GM12878 (cell line): ENCODE data around the gene SKAP1. TPM values are rescaled to one million over a fixed set of nuclear protein-coding genes. Genes with fewer than 3 reads are reported as not detected.

Experiments used
- FOS ChIP-seq: IDR thresholded peaks from 3 replicates; pipeline ENCODE4 v1.6.1; 2011; ENCODE audit warnings: borderline replicate concordance; ENCODE audit not compliant: insufficient read length; ENCODE audit errors: extremely low read depth
- SMAD1 ChIP-seq: fragments of 450-650 bp; IDR thresholded peaks from 2 replicates; pipeline ENCODE4 v1.6.1; 2018; ENCODE audit warnings: mild to moderate bottlenecking, low read depth; ENCODE audit not compliant: partially characterized antibody
- USF2 ChIP-seq: IDR thresholded peaks from 2 replicates; pipeline ENCODE4 v1.6.1; 2011; ENCODE audit warnings: low read depth, low read length, improper control_type of control experiment, borderline replicate concordance
- ZNF687 ChIP-seq: fragments of 450-650 bp; IDR thresholded peaks from 2 replicates; pipeline ENCODE4 v1.6.1; 2017; ENCODE audit warnings: mild to moderate bottlenecking, moderate library complexity
- microRNA counts: library from miRNA; unstranded; fragments of <30 nt; microRNA quantifications from one replicate; lab custom pipeline; 2016
- microRNA-seq: library from miRNA; unstranded; fragments of <30 nt; microRNA quantifications from one replicate; pipeline ENCODE4, GENCODE V29; 2018
- polyA plus RNA-seq, 11 experiments: library from polyadenylated mRNA; depleted of rRNA in 4 of 11; unstranded in 6 of 11; stranded (reverse) in 5 of 11; fragments of >200 nt; fragmentation: Nextera tagmentation in 4 of 11; fragmentation: Illumina TruSeq in 1 of 11; extraction: Ambion mirVana in 4 of 11; extraction: Trizol in 1 of 11; gene quantifications; 1 replicate in 1 of 11; 2 replicates in 10 of 11; pipeline versions ENCODE4 v1.2.1 to v1.2.3, GENCODE V29; 2011 to 2016; ENCODE audit warnings: inconsistent platforms in 2 of 11, missing spikeins in 2 of 11, low read depth in 1 of 11
- small RNA-seq: library from RNA; depleted of rRNA; stranded (forward); fragments of <200 nt; gene quantifications from one replicate; pipeline ENCODE3, GENCODE V24; 2014
- total RNA-seq, 4 experiments: library from RNA; depleted of rRNA in 3 of 4; stranded (reverse); fragments of >200 nt in 3 of 4; fragmentation: Illumina TruSeq in 1 of 4; extraction: Trizol in 1 of 4; gene quantifications; 2 replicates each; pipeline versions ENCODE4 v1.2.1 to v1.2.3, GENCODE V29; 2013 to 2021

The SKAP1 gene
- total and polyA plus RNA-seq, 10 of the 15 experiments (the other 5 are each of a cell fraction or from before 2014, with no cell fraction given) = 17.1 to 97.6 (median 35.9) TPM

GRCh38 chr17:48084932-48085331, 345.1 kb downstream of the SKAP1 start (continued):
- TF ChIP-seq ZNF687 = no peak
- TF ChIP-seq SMAD1 = no peak
- no peak for TF ChIP-seq USF2
- TF ChIP-seq FOS = no peak

MicroRNAs encoded within 50 kb of the gene (microRNA counts, 767-probe panel; counts per million panel counts)
- microRNA hsa-miR-1203 (lab: Ali Mortazavi, UCI) = 55.3 counts per million

Small RNA genes within 50 kb of the gene (microRNA-seq; reads per million reads assigned to microRNA genes)
- not detected for gene MIR1203

Small RNA genes within 50 kb of the gene (small RNA-seq; reads per million reads assigned to genes)
- gene MIR1203 = not detected
- gene RF00012 = not detected
- not detected for gene RF00019
- gene RNU6-1152P = not detected
- gene RNU6-1201P = 0.16 reads per million

Other genes with a start within 250 kb of the SKAP1 start
Only the 7 nearest of the 9 such genes appear.
- not detected in 2 replicates for gene HOXB1, start 100.8 kb upstream of the SKAP1 start, total RNA-seq (2014; rRNA removed)
- not detected in 2 replicates for gene HOXB1, start 100.8 kb upstream of the SKAP1 start, total RNA-seq (2014; rRNA removed; fragmentation: Illumina TruSeq; extraction: Trizol)
- not detected in 2 replicates for gene HOXB1, start 100.8 kb upstream of the SKAP1 start, total RNA-seq (2021)
- not detected in 2 replicates for gene HOXB1, start 100.8 kb upstream of the SKAP1 start, polyA plus RNA-seq (2011; rRNA removed)
- not detected in 2 replicates for gene HOXB1, start 100.8 kb upstream of the SKAP1 start, polyA plus RNA-seq (2014; fragmentation: Illumina TruSeq; extraction: Trizol)
- not detected for gene HOXB1, start 100.8 kb upstream of the SKAP1 start, polyA plus RNA-seq (2014; fragmentation: Nextera tagmentation; extraction: Ambion mirVana)
- not detected in 2 replicates for gene HOXB1, start 100.8 kb upstream of the SKAP1 start, polyA plus RNA-seq (2014; rRNA removed)
- gene HOXB1, start 100.8 kb upstream of the SKAP1 start, polyA plus RNA-seq (2016; fragmentation: Nextera tagmentation; extraction: Ambion mirVana) = not detected
- gene HOXB2, start 114.9 kb upstream of the SKAP1 start, total RNA-seq (2014; rRNA removed) = 1.4 and 2.0 TPM in 2 replicates
- 1.7 and 1.8 TPM in 2 replicates for gene HOXB2, start 114.9 kb upstream of the SKAP1 start, total RNA-seq (2014; rRNA removed; fragmentation: Illumina TruSeq; extraction: Trizol)
- 6.3 and 6.7 TPM in 2 replicates for gene HOXB2, start 114.9 kb upstream of the SKAP1 start, total RNA-seq (2021)
- 0.42 and 0.48 TPM in 2 replicates for gene HOXB2, start 114.9 kb upstream of the SKAP1 start, polyA plus RNA-seq (2011; rRNA removed)
- 2.6 and 3.6 TPM in 2 replicates for gene HOXB2, start 114.9 kb upstream of the SKAP1 start, polyA plus RNA-seq (2014; fragmentation: Illumina TruSeq; extraction: Trizol)
- gene HOXB2, start 114.9 kb upstream of the SKAP1 start, polyA plus RNA-seq (2014; fragmentation: Nextera tagmentation; extraction: Ambion mirVana) = under 1 TPM; 0.16 to 0.88 TPM
- 8.8 and 9.2 TPM in 2 replicates for gene HOXB2, start 114.9 kb upstream of the SKAP1 start, polyA plus RNA-seq (2014; rRNA removed)
- gene HOXB2, start 114.9 kb upstream of the SKAP1 start, polyA plus RNA-seq (2016; fragmentation: Nextera tagmentation; extraction: Ambion mirVana) = 1 to 10 TPM; 3.1 to 4.1 TPM
- gene HOXB4, start 148.1 kb upstream of the SKAP1 start, total RNA-seq (2014; rRNA removed) = 3.3 and 3.7 TPM in 2 replicates
- gene HOXB4, start 148.1 kb upstream of the SKAP1 start, total RNA-seq (2014; rRNA removed; fragmentation: Illumina TruSeq; extraction: Trizol) = 2.3 and 2.5 TPM in 2 replicates
- gene HOXB4, start 148.1 kb upstream of the SKAP1 start, total RNA-seq (2021) = 5.8 and 6.2 TPM in 2 replicates
- 2.4 and 3.4 TPM in 2 replicates for gene HOXB4, start 148.1 kb upstream of the SKAP1 start, polyA plus RNA-seq (2011; rRNA removed)
- 2.3 and 4.6 TPM in 2 replicates for gene HOXB4, start 148.1 kb upstream of the SKAP1 start, polyA plus RNA-seq (2014; fragmentation: Illumina TruSeq; extraction: Trizol)
- gene HOXB4, start 148.1 kb upstream of the SKAP1 start, polyA plus RNA-seq (2014; fragmentation: Nextera tagmentation; extraction: Ambion mirVana) = under 1 TPM; 0.35 to 0.60 TPM
- gene HOXB4, start 148.1 kb upstream of the SKAP1 start, polyA plus RNA-seq (2014; rRNA removed) = 3.6 and 4.3 TPM in 2 replicates
- gene HOXB4, start 148.1 kb upstream of the SKAP1 start, polyA plus RNA-seq (2016; fragmentation: Nextera tagmentation; extraction: Ambion mirVana) = 1 to 10 TPM; 1.0 to 1.2 TPM
- gene HOXB3, start 160.0 kb upstream of the SKAP1 start, total RNA-seq (2014; rRNA removed) = 2.8 and 4.5 TPM in 2 replicates
- gene HOXB3, start 160.0 kb upstream of the SKAP1 start, total RNA-seq (2014; rRNA removed; fragmentation: Illumina TruSeq; extraction: Trizol) = 3.0 and 3.5 TPM in 2 replicates
- gene HOXB3, start 160.0 kb upstream of the SKAP1 start, total RNA-seq (2021) = 5.6 and 6.7 TPM in 2 replicates
- 6.4 and 9.1 TPM in 2 replicates for gene HOXB3, start 160.0 kb upstream of the SKAP1 start, polyA plus RNA-seq (2011; rRNA removed)
- 4.5 and 4.6 TPM in 2 replicates for gene HOXB3, start 160.0 kb upstream of the SKAP1 start, polyA plus RNA-seq (2014; fragmentation: Illumina TruSeq; extraction: Trizol)
- under 1 TPM; 0.64 to 0.91 TPM for gene HOXB3, start 160.0 kb upstream of the SKAP1 start, polyA plus RNA-seq (2014; fragmentation: Nextera tagmentation; extraction: Ambion mirVana)
- 7.7 and 8.3 TPM in 2 replicates for gene HOXB3, start 160.0 kb upstream of the SKAP1 start, polyA plus RNA-seq (2014; rRNA removed)
- under 1 TPM; 0.19 to 0.76 TPM for gene HOXB3, start 160.0 kb upstream of the SKAP1 start, polyA plus RNA-seq (2016; fragmentation: Nextera tagmentation; extraction: Ambion mirVana)
- gene HOXB5, start 163.6 kb upstream of the SKAP1 start, total RNA-seq (2014; rRNA removed) = not detected in 2 replicates
- gene HOXB5, start 163.6 kb upstream of the SKAP1 start, total RNA-seq (2014; rRNA removed; fragmentation: Illumina TruSeq; extraction: Trizol) = not detected in 2 replicates
- not detected in 2 replicates for gene HOXB5, start 163.6 kb upstream of the SKAP1 start, total RNA-seq (2021)
- not detected in 2 replicates for gene HOXB5, start 163.6 kb upstream of the SKAP1 start, polyA plus RNA-seq (2011; rRNA removed)
- gene HOXB5, start 163.6 kb upstream of the SKAP1 start, polyA plus RNA-seq (2014; fragmentation: Illumina TruSeq; extraction: Trizol) = not detected in 2 replicates
- not detected for gene HOXB5, start 163.6 kb upstream of the SKAP1 start, polyA plus RNA-seq (2014; fragmentation: Nextera tagmentation; extraction: Ambion mirVana)
- gene HOXB5, start 163.6 kb upstream of the SKAP1 start, polyA plus RNA-seq (2014; rRNA removed) = not detected in 2 replicates
- gene HOXB5, start 163.6 kb upstream of the SKAP1 start, polyA plus RNA-seq (2016; fragmentation: Nextera tagmentation; extraction: Ambion mirVana) = not detected
- 0.05 and 0.06 TPM in 2 replicates for gene HOXB6, start 174.8 kb upstream of the SKAP1 start, total RNA-seq (2014; rRNA removed)
- gene HOXB6, start 174.8 kb upstream of the SKAP1 start, total RNA-seq (2014; rRNA removed; fragmentation: Illumina TruSeq; extraction: Trizol) = 0.09 TPM in 1 of 2 replicates, not detected in the other
- 0.13 and 0.24 TPM in 2 replicates for gene HOXB6, start 174.8 kb upstream of the SKAP1 start, total RNA-seq (2021)
- gene HOXB6, start 174.8 kb upstream of the SKAP1 start, polyA plus RNA-seq (2011; rRNA removed) = 0.10 TPM in 1 of 2 replicates, not detected in the other
- 0.07 TPM in 1 of 2 replicates, not detected in the other for gene HOXB6, start 174.8 kb upstream of the SKAP1 start, polyA plus RNA-seq (2014; fragmentation: Illumina TruSeq; extraction: Trizol)
- gene HOXB6, start 174.8 kb upstream of the SKAP1 start, polyA plus RNA-seq (2014; fragmentation: Nextera tagmentation; extraction: Ambion mirVana) = under 1 TPM in 1 of 2 experiments, not detected in 1; 0.04 TPM
- gene HOXB6, start 174.8 kb upstream of the SKAP1 start, polyA plus RNA-seq (2014; rRNA removed) = 0.22 and 0.51 TPM in 2 replicates
- gene HOXB6, start 174.8 kb upstream of the SKAP1 start, polyA plus RNA-seq (2016; fragmentation: Nextera tagmentation; extraction: Ambion mirVana) = under 1 TPM in 1 of 2 experiments, not detected in 1; 0.13 TPM
- gene HOXB7, start 180.8 kb upstream of the SKAP1 start, total RNA-seq (2014; rRNA removed) = 3.2 and 4.2 TPM in 2 replicates
- gene HOXB7, start 180.8 kb upstream of the SKAP1 start, total RNA-seq (2014; rRNA removed; fragmentation: Illumina TruSeq; extraction: Trizol) = 3.6 and 5.8 TPM in 2 replicates
- gene HOXB7, start 180.8 kb upstream of the SKAP1 start, total RNA-seq (2021) = 4.0 and 4.5 TPM in 2 replicates
- 7.4 and 8.3 TPM in 2 replicates for gene HOXB7, start 180.8 kb upstream of the SKAP1 start, polyA plus RNA-seq (2011; rRNA removed)
- gene HOXB7, start 180.8 kb upstream of the SKAP1 start, polyA plus RNA-seq (2014; fragmentation: Illumina TruSeq; extraction: Trizol) = 1.3 and 3.7 TPM in 2 replicates
- gene HOXB7, start 180.8 kb upstream of the SKAP1 start, polyA plus RNA-seq (2014; fragmentation: Nextera tagmentation; extraction: Ambion mirVana) = 1 to 10 TPM; 2.8 to 3.4 TPM
- gene HOXB7, start 180.8 kb upstream of the SKAP1 start, polyA plus RNA-seq (2014; rRNA removed) = 5.1 and 7.0 TPM in 2 replicates
- 1 to 10 TPM; 4.3 to 4.8 TPM for gene HOXB7, start 180.8 kb upstream of the SKAP1 start, polyA plus RNA-seq (2016; fragmentation: Nextera tagmentation; extraction: Ambion mirVana)